GM19351 (cell line): ENCODE data around the gene GLT6D1.
"Not testable (repeated sequence)": the region's sequence is repeated elsewhere in the genome, so short reads cannot be mapped to it uniquely, and the experiment has no call there.

Experiments
- ATAC-seq: cut with Tn5 transposase; IDR thresholded peaks from one replicate; pipeline ENCODE4 v1.9.1; 2021; ENCODE audit warnings: mild to moderate bottlenecking, moderate library complexity; ENCODE audit not compliant: unreplicated experiment

Gene GLT6D1, protein sequence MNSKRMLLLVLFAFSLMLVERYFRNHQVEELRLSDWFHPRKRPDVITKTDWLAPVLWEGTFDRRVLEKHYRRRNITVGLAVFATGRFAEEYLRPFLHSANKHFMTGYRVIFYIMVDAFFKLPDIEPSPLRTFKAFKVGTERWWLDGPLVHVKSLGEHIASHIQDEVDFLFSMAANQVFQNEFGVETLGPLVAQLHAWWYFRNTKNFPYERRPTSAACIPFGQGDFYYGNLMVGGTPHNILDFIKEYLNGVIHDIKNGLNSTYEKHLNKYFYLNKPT

DNA sequence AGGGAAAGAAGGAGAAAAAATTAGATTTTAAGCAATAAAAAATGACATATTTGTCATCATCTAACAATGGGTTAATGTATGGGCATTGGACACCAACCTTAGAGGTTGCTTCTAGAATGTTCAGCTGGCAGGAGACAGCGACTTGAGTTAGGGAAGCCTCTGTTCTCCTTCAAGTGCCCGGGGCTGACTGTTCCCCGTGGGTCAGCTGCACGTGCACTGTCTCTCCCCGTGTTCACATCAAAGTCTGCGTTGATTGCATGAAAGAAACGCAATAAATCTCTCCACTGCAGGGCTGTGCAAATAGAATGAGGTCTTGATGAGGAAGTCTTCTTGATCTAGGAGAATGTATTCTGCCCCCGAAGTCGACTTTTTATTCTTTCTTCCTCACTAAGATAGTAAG is at the start of gene GLT6D1:
GLT6D1 (minus strand) TSS at position 345 of the 400 bp plus-strand sequence. CDS start 353 bp downstream, outside the sequence.
- no peak for ATAC-seq

DNA sequence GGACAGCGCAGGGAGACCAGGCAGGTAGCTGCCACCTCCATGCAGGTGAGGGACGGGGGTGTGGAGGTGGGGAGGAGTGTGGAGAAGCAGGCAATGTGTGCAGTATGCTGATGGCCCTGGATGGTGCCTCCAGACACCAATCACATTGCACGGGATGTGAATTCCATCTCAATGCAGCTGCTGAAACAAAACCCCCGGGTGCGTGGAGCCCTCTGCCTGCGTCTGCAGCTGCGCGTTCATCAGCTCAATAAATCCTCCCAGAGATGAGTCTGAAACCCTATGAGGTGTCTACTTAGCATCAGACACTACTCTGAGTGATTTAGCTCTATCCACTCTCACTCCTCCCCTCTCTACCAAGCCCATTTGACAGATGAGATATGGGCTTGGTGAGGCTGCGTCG is 49.7 kb upstream of the GLT6D1 start:
- ATAC-seq: no peak

DNA sequence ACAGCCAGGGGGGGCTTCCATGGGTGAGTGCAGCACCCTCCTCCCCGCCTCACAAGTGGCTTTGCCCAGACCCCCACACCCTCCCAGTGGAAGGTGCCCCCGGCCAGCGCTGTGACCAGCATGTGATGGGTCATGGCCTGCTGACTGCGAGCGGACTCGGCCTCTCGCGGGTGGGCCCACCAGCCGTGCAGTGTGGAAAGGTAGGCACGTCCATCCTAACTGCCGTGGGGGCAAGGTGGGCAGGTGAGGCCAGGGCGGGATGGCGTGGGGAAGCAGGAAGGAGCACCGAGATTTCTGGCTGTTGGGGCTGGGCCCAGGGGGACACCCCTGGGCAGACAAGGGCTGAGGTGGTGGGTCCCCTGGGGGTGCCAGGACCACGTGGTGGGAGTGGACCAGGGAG is 47.9 kb upstream of the GLT6D1 start:
- no peak for ATAC-seq

DNA sequence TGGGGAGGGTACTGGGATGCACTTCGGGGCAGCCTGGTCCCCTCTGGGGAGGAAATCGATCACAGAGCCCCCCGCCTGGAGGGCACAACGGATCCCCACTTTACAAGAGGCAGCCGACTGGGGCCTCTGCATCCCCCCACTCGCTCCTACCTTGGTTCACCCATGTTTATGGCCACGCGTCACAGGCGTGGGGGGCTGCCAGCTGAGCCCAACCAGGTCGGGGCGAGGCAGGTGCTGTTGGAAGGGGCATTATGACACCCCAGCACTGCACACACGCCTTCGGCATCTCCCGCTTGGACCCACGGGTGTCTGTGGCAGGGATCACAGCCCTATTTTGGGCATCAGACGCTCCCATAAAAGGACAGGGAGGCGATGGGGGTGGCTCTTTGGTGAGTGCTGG is 45.4 kb upstream of the GLT6D1 start:
- ATAC-seq: no peak

DNA sequence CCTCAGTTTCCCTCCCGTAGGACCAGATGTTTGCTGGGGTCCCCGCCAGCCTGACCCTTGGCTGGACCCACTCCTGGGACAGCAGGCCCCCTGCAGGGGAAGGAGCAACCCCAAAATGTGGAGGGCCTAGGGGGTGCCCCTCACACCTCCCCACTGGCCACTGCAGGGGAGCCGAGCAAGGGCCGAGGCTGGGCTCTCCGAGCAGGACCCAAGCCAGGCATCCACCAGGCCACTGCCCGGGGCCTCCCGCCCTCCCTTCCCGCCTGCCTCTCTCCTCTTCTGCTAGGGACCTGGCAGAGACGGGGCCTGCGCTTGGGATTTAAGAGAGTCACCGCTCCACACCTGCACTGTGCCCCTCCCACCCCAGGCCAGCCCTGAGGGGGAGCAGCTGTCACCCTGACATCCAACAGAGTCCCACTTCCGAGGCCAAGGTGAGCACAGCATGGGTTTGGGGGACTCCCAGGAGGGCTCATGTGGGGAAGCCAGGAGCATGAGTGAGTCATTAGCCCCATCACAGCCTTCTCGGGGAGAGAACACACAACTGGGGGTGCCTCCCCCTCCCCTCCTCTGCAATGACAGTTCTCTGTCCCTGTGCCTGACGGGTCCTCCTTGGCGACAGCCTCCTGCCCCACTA is 44.2 kb upstream of the GLT6D1 start:
- no peak for ATAC-seq

DNA sequence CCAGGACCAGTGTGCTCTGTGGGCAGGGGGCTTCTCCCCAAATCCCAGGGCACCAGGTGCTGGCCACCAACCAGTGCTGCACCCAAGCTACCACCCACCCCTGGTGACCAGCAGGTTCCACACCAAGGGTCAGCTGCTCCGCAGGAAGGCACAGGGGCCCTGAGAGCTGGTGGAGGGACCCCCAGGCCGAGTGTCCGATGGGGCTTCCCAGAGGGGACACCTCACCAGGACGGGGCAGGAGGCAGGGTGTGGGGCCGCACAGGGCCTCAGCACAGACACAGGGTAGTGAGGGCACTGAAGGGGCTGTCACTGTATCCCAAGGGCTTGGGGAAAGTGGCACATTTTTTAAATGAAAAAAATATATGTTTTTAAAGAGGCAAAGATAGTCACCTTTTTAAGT is 41.8 kb upstream of the GLT6D1 start:
- ATAC-seq: no peak

DNA sequence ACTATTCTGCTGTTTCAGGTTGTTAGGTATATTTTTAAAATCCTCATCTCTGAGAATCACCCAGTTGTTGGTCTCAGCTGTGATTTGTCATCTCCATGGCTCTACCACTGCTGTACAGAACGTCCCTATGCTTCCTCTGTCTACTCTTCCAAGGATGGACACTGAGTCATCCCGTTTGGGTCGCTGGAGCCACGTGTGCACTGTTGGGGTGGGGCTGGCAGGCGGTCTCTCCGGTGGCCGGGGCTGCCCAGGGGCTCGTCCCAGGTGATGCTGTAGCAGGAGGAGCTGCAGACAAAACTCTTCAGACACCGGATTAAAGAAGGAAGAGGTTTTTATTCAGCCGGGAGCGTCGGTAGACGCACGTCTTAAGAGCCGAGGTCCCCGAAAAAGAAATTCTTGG is 40.7 kb upstream of the GLT6D1 start:
- ATAC-seq: no peak

DNA sequence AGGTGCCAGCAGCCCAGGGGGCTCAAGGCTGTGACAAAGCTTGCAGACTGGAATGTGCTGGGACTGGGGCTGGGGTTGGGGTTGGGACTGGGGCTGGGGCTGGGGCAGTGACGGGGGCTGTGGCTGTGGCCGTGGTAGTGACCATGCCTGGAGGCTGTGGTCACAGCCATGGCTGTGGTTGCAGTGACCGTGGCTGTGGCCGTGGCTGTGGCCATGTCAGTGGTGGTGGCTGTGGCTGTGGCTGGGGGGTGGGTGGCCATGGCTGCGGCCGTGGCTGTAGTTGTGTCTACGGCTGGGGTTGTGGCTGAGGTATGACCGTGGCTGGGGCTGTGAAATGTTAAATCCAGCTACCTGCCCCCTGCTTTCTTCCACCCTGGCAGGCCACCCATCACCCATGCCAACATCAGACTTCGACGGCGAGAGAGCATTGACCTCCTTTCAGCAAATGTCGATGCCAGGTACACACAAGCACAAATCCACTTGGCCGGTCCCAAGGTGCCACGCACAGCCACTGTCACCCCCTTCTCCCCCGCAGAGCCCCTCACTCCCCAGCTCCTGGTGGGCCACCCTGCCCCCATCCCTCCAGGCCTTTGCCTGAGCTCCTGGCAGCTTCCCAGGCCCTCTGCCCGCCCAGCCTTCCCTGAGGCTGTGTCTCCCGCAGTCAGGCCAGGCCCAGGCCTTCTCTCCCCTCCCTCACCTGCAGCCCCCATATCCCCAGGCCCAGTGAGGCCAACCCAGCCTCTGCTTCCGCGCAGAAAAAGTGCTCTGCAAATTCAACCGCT is 39.1 kb upstream of the GLT6D1 start:
- no peak for ATAC-seq

DNA sequence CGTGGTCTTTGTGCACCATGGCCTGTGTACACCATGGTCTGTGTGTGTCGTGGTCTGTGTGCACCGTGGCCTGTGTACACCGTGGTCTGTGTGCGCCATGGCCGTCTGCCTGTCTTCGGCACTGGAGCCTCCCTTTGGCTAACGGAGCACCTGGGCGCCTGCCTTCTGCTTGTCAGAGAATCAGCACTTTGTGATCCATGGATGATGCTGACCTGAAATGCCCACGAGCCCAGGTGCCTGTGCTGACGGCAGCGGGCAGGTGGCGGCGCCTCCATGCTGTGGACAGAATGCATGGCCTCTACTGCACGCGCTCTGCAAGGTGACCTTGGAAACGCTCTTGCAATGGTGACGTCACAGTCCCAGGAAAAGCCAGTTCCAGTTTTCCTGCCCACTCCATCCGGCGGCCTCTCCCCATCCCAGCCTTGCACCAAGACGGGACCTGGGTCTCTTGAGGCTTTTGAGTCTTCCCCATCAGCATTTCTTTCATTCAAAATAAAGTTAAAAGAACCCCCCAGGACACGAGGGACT is 38.4 kb upstream of the GLT6D1 start:
- ATAC-seq: no peak

DNA sequence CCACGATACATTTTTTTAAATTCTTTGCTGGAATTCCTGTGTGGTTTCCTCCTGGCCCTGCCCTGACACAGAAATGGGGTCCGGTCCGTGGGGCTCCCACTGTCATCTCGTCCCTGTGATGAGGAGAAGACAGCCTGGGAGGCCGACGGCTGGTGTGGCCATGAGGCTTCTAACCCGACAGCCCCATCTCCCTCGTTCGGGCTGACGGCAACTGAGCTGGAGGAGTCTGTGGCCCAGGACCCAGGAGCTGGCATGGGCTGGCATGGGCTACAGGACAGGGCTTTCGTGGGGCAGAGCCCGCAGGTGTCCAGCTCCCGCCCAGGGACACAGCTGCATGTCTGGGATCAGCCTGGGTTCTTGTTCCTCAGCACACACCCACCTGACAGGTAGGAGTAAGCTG is 37.6 kb upstream of the GLT6D1 start:
- ATAC-seq: no peak

DNA sequence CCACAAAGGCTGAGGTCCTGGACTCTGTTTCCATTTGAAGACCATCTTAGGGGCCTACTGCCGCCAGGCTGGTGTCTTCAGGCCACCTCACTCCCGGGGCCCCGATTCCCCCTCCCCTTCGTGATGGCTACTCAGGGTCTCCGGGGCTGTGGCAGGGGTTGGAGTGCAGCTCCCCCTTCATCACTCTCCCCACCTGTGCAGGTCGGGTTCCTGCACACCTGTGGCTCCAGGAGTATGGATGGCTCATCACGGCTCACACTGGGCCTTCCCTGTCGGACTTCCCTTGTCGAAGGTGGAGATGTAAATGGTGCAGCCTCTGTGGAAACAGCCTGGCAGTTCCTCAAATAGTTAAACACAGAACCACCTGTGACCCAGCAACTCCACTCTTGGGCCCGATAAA is 35.6 kb upstream of the GLT6D1 start:
- no peak for ATAC-seq

DNA sequence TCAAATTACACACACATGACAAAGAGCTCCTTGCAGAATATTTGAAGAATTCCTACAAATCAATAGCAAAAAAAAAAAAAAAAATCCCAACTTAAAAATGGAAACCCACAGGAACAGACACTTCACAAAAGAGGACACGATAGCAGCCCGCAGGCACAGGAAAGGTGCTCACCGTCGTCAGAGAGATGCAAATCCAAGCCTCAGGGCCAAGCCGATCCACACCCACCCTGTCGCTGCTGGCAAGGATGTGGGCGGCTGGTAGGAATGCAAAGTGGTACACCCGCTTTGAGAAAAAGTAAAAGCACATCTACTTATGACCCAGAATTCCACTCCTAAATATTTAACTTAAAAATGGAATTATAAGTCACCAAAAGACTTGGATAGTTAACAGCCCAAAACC is 34.6 kb upstream of the GLT6D1 start:
- ATAC-seq: no peak

DNA sequence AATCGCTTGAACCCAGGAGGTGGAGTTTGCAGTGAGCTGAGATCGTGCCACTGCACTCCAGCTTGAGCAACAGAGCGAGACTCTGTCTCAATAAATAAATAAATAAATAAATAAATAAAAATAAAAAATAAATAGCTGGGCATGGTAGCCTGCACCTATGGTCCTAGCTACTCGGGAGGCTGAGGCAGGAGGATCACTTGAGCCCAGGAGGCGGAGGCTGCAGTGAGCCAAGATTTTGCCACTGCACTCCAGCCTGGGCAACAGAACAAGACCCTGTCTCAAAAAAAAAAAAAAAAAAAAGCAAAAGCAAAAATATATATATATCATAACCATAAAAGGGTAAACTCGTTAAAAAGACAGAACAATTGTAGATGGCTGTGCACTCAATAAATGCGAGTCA is 33.4 kb upstream of the GLT6D1 start:
- ATAC-seq: not testable (repeated sequence)

DNA sequence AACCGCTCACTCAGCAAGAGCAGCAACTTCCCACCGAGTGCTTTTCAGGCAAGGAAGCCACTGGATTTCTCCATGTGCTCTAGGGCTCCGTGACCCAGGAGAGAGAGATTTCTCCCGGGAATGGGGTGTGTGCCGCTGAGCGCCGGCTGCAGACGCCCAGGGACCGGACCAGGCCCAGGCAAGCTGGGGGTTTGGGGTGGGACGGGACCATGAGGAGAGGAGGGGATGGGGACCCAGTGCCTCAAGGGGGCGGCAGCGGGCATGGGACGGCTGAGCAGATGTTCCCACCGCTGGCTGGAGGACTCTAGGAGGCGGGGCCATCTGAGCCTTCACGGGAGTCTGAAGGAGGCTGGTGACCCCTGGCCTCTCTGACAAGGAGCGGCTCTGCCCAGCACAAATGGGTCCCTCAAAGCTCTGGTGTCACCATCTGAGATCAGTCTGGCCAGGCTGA is 32.3 kb upstream of the GLT6D1 start:
- ATAC-seq: no peak

DNA sequence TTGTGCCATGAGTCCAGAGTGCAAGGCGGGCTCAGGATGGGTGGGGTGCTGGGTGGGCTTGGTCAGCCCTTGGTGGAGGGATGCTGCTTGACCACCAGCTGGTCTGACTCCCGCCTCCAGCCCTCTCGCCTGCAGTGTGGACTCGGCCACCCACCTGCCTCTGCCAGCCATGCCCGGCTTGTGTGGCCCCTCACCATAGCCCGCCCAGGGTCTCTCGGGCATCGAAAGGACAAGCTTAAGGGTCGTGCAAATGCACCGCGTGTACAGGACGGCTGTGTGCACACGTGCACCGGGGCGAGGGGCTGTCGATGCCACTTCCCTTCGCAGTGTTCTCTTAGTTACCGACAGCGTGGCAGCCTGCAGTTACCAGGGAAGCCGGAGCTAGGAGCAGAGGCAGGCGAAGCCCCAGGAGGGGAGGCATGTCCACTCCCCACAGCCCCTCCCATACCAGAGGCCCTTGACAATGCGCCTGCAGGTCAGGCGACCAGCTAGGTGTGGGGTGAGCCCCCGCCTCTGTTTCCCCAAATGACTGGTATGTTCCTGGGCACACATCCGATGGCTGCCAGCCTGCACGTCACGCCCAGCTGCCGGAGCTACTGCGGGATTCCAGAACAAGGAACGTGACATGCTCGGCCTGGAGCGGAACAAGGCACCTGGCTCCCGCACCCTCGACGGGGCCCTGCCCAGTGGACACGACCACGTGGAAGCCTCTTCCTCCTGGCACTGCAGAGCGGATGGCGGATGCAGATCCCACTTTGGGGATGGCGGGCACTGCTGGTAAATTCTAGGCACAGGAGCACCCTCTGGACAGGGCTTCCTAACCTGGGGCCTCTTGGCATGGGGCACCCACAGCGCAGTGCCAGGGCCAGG is 31.6 kb upstream of the GLT6D1 start:
- no peak for ATAC-seq

DNA sequence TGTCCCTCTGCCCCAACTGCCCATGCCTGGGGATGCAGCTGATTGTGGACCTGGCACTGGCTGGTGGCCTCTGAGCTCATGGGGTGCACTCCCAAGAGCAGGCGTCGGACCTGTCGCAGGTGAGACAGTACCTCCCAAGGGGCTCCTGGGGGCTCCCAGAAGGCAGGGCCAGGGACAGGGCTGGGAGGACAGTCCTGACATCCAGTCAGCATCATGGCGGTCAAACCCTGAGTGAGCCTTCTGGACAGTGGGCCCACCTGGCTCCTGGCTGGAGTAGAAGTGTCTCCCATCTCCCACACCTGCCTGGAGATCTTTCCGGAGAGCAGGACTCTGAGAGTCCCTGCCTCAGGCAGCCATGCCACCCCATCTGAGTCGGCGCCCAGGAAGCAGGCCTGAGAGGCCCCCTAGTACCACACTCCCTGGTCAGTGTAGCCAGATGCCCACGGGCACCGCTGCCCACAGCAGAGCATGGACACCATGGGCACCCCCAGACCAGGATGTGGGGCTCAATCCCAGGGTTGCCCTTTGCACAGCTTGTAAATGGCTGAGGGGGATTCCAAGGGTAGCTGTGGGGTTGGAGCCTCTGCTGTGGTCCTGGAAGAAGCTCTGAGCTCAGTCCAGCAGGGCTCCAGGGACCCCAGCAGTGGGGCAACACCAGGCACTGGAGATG is 30.4 kb upstream of the GLT6D1 start:
- ATAC-seq: no peak

DNA sequence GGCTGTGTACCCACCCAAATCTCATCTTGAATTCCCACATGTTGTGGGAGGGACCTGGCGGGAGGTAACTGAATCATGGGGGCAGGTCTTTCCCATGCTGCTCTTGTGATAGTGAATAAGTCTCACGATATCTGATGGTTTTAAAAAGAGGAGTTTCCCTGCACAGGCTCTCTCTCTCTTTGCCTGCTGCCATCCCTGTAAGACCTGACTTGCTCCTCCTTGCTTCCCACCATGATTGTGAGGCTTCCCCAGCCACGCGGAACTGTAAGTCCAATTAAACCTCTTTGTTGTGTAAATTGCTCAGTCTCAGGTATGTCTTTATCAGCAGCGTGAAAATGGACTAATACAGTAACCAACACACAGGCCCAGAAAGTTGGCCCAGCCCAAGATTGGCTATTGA is 29.7 kb upstream of the GLT6D1 start:
- ATAC-seq: not testable (repeated sequence)

DNA sequence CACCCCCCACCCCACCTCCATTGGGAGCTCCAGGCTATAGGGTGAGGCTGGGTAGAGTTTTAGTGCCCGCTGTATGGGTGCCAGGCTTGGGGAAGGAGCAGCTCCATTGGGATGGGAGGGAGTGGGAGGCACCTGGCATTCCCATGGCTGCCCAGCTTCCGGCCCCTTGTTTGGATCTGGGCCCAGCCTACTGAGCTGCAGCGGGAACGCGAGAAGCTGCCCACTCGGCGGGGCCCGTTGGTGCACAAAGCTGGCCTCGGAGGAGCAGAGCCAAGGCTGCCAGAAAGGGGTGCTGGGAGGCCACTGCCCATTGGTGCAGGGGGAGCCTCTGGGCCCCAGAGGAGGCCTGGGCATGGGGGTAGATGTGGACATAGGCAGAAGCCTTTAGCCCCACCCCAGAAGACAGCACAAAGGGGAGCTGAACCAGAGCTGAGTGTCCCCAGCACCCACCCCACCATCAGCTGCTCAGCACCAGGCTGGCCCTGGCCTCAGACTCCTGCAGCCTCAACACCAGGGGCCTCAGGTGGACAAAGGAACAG is 28.2 kb upstream of the GLT6D1 start:
- ATAC-seq: no peak

DNA sequence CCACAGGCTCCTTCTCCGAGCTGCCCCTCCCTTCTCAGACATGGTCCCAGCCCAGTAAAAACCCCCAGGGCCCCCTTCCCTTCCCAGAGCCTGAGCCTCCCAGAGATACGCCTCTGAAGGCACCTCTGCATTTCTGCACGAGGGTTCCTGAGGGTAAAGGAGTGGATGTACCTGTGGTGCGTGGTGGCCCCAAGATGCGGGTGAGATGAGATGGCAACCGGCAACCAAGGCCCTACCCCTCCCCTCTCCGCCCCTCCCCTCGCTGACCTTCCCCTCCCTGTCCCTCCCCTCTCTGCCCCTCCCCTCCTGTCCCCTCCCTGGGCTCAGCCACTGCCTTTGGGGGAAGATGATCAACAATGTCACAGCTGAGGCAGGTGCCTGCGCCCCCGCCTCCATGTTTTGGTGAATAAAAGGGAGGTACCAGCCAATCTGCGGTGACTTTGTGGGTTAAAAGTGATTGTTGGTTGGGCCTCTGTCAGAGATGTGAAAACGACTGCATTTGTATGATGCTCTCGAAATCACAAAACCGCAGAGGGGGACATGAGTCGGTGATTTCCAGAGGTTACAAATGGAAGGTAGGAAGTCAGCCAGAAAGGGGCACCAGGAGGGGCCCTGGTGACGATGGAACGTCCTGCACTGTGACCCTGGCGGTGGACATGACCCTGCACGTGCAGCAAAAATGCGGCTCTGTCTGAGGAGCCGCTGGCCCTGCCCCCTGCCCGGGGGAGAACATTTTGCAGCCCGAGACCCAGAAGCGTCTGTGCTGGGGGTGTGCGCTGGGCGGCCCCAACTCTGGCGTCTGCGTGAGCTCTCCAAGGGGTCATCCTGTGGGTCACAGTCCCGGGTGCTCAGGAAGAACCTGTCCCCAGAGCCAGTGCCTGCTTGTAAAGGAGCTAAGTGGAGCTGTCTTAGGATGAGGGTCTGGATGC is 27.5 kb upstream of the GLT6D1 start:
- ATAC-seq: no peak
